Activated B cell treated with CpG ODN at 0.5 μM for 24 hours (primary cell): Measurements from ENCODE around the gene GUK1. TPM values are rescaled to one million over a fixed set of nuclear protein-coding genes. Genes with fewer than 3 reads are reported as not detected.

Experiments used
- ATAC-seq: fragments of 200-7000 bp; cut with Tn5 transposase; one replicate; pipeline ENCODE4 v1.10.0; 2021; ENCODE audit warnings: low read depth, mild to moderate bottlenecking, moderate library complexity
- CTCF ChIA-PET: fragments of 350-600 bp; sonication (Branson Sonifier 250); formaldehyde crosslinking; loops from one replicate; lab custom pipeline; 2021; ENCODE audit warnings: antibody characterized with exemption; lab: Charles Lee
- POLR2A ChIA-PET: fragments of 350-600 bp; sonication (Branson Sonifier 250); formaldehyde crosslinking; loops from one replicate; lab custom pipeline; 2021; ENCODE audit warnings: antibody characterized with exemption; lab: Charles Lee
- DNase-seq: peaks from one replicate; pipeline ENCODE4 v3.0.0; 2022
- H3K27ac Mint-ChIP-seq: one replicate; pipeline ENCODE4 v1.8.0; 2020; ENCODE audit warnings: mixed read lengths
- H3K27me3 Mint-ChIP-seq: one replicate; pipeline ENCODE4 v1.8.0; 2021; ENCODE audit warnings: mixed read lengths
- H3K36me3 Mint-ChIP-seq: one replicate; pipeline ENCODE4 v1.8.0; 2021; ENCODE audit warnings: low read depth, mixed read lengths
- H3K4me1 Mint-ChIP-seq: one replicate; pipeline ENCODE4 v1.8.0; 2021; ENCODE audit warnings: mixed read lengths
- H3K4me3 Mint-ChIP-seq: one replicate; pipeline ENCODE4 v1.8.0; 2020; ENCODE audit warnings: mild to moderate bottlenecking, mixed read lengths
- H3K9me3 Mint-ChIP-seq: one replicate; pipeline ENCODE4 v1.8.0; 2020; ENCODE audit warnings: mixed read lengths
- intact Hi-C: fragments of 100-400 bp; cut with micrococcal nuclease; formaldehyde crosslinking; loops from one replicate; pipeline ENCODE4 v1.15.1; 2024
- total RNA-seq: library from RNA; stranded (reverse); gene quantifications from 2 replicates; pipeline ENCODE4 v1.2.3, GENCODE V29; 2022
- TF ChIP-seq, protein P1 (sequence below): fragments of 200-600 bp; IDR thresholded peaks from one replicate; pipeline ENCODE4 v1.8.0; 2022; ENCODE audit warnings: antibody characterized with exemption, mild to moderate bottlenecking

Gene GUK1
- total RNA-seq, 1 donor from 2014 or later: 104 TPM

DNA sequence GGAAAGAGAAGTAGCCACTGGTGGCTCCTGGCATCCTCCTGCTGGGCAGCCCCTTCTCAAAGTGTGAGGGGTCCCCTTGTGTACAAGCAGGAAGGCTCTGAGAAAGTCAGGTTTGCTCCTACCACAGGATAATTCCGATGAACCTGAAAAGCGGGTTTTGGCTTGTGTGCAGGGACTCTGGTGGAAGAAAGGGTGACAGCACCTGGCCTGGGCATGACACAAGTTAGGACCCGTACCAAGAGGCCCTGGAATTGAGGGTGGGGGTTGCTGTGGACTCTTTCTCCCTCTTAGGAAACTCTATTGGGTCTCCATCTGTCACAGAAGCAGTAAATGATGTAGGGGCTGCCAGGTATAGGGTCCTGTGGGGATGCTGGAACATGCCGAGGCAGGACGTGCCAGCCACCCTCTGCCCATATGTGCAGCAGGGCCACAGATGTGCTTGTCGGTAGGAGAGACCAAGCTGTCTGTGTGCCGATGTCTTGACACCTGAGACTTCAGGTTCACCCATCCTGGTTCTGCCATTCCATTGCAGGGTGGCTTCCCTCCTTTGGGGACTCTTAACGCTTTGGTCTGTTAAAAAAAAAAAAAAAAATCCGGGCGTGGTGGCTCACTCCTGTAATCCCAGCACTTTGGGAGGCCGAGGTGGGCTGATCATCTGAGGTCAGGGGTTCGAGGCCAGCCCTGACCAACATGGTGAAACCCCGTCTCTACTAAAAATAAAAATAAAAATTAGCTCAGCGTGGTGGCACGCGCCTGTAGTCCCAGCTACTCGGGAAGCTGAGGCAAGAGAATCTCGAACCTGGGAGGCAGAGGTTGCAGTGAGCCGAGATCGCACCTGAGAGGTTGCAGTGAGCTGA lies 46.8 kb upstream of the GUK1 start:
- TF ChIP-seq, protein P1, sequence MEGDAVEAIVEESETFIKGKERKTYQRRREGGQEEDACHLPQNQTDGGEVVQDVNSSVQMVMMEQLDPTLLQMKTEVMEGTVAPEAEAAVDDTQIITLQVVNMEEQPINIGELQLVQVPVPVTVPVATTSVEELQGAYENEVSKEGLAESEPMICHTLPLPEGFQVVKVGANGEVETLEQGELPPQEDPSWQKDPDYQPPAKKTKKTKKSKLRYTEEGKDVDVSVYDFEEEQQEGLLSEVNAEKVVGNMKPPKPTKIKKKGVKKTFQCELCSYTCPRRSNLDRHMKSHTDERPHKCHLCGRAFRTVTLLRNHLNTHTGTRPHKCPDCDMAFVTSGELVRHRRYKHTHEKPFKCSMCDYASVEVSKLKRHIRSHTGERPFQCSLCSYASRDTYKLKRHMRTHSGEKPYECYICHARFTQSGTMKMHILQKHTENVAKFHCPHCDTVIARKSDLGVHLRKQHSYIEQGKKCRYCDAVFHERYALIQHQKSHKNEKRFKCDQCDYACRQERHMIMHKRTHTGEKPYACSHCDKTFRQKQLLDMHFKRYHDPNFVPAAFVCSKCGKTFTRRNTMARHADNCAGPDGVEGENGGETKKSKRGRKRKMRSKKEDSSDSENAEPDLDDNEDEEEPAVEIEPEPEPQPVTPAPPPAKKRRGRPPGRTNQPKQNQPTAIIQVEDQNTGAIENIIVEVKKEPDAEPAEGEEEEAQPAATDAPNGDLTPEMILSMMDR: no peak
- Mint-ChIP-seq H3K4me3 (no peak overlapping the region), H3K4me1 (peaks cover 60% of the 10 kb centered on the region), H3K9me3 (peaks cover 11% of the 10 kb centered on the region), H3K27me3 (no peaks in the 10 kb centered on the region), H3K36me3 (peaks cover 64% of the 10 kb centered on the region), H3K27ac (no peak overlapping the region)
- intact Hi-C loops: no loop called here
- ATAC-seq: no peak
- CTCF ChIA-PET: interaction anchor here (0.7 kb wide), 1 partner anchor 130 kb away, joined by 3 read pairs; no protein-coding TSS in a partner anchor
- POLR2A ChIA-PET: interaction anchor here (0.7 to 1.4 kb wide), 2 partner anchors 11 to 177 kb away, joined by 5 to 11 read pairs; partner anchors contain the start of gene ARF1
- DNase-seq: no peak

DNA sequence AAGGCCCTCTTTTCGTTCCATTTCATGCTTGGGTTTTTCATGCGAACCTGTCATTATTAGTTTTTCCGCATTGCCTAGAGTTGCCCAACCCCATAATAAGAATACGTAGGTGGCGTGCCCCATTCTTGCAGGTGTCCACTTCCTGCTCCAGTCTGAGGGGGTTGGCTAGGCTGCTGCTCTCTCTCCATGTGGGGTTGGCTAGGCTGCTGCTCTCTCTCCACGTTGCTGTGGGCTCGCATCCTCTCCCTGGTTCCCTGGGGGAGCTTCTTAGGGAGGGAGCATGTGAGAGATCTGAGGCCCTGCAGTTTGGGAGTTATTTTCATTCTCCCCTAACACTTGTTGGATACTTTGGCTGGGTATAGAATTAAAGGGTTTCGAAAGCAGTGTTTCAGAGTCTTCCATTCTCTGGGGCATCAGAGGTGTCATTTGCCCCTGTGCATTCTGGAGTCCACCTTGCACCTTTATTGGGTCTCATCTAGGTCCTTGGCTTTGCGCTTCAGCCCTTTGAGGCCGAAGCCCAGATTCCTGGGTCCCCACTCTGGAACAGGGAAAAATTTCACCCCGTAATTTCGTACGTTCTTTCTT lies 45.6 kb upstream of the GUK1 start:
- H3K4me1 Mint-ChIP-seq: peaks cover 52% of the 10 kb centered on the region
- peaks cover 67% of the 10 kb centered on the region for H3K36me3 Mint-ChIP-seq
- no peaks in the 10 kb centered on the region for H3K27me3 Mint-ChIP-seq
- ATAC-seq (no peak), DNase-seq (no peak)
- ChIA-PET CTCF (no interaction called here), POLR2A (no interaction called here)
- TF ChIP-seq, protein P1: no peak
- intact Hi-C loops: no loop called here
- no peak overlapping the region for H3K27ac Mint-ChIP-seq
- H3K9me3 Mint-ChIP-seq: peaks cover 11% of the 10 kb centered on the region
- no peak overlapping the region for H3K4me3 Mint-ChIP-seq

DNA sequence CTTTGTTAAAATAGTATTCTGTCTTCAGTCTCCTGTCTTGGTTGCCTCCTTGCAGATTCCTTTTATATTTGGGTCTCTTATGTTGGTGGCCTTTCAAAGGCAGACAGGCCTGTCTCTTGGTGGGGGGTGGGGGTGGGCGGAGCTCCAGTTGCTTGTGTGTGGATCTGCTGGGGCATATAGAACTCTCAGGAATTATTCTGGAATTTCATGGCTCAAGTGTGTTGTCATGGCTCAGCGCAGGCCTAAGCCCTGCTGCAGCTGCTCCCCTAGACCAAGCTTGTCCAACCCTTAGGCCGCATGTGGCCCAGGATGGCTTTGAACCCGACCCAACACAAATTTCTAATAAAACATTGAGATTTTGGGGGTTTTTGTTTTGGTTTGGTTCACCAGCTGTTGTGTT lies 44.9 kb upstream of the GUK1 start:
- Mint-ChIP-seq H3K27me3 (no peaks in the 10 kb centered on the region), H3K27ac (no peak overlapping the region), H3K4me1 (peaks cover 46% of the 10 kb centered on the region), H3K9me3 (peaks cover 11% of the 10 kb centered on the region), H3K4me3 (no peak overlapping the region), H3K36me3 (peaks cover 73% of the 10 kb centered on the region)
- no peak for ATAC-seq
- TF ChIP-seq, protein P1: no peak
- intact Hi-C loops: no loop called here
- CTCF ChIA-PET: no interaction called here
- POLR2A ChIA-PET: no interaction called here
- DNase-seq: no peak

DNA sequence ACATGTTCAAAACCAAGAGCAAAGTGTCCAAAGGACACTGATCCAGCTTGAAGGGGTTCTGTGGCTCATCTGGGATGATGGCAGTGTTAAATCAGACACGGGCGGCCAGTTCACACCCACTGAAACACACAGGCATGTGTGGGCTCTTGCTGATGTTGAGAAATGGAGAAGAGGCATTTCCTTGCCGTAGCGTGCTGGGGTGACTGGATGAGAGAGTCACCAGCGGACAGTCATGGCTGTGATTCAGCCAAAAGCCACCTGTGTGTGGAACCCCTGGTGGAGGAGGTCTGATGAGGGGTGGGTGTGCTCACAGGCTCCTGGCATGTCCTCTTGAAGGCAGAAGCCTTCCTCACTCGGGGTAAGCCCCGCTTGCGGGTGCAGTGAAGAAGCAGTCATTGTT lies 44.1 kb upstream of the GUK1 start:
- peak; percentile 12 for DNase-seq

More for the DNA sequence above, 44.1 kb upstream of the GUK1 start:
- no peak for ATAC-seq
- intact Hi-C loops: no loop called here
- ChIA-PET CTCF (no interaction called here), POLR2A (no interaction called here)
- Mint-ChIP-seq H3K36me3 (peaks cover 78% of the 10 kb centered on the region), H3K9me3 (peaks cover 11% of the 10 kb centered on the region), H3K4me1 (peaks cover 38% of the 10 kb centered on the region), H3K4me3 (no peak overlapping the region), H3K27me3 (no peaks in the 10 kb centered on the region), H3K27ac (no peak overlapping the region)
- TF ChIP-seq, protein P1: no peak
